Ishikawa (cell line): ENCODE data around the gene MAD1L1.

Experiments
- CREB1 ChIP-seq: IDR thresholded peaks from 2 replicates; pipeline ENCODE4 v1.6.1; 2012; ENCODE audit warnings: low read depth
- EGR1 ChIP-seq: IDR thresholded peaks from 2 replicates; pipeline ENCODE4 v1.6.1; 2012
- EP300 ChIP-seq: IDR thresholded peaks from 2 replicates; pipeline ENCODE4 v1.6.1; 2012; ENCODE audit warnings: borderline replicate concordance
- FOXM1 ChIP-seq: IDR thresholded peaks from 2 replicates; pipeline ENCODE4 v1.6.1; 2012; ENCODE audit warnings: low read depth, borderline replicate concordance
- RAD21 ChIP-seq: IDR thresholded peaks from 2 replicates; pipeline ENCODE4 v1.6.1; 2012; ENCODE audit warnings: low read depth
- YY1 ChIP-seq: IDR thresholded peaks from 2 replicates; pipeline ENCODE4 v1.6.1; 2012; ENCODE audit warnings: low read depth
- TF ChIP-seq, protein P1 (sequence below): IDR thresholded peaks from 2 replicates; pipeline ENCODE4 v1.6.1; 2012; ENCODE audit warnings: low read depth, mild to moderate bottlenecking

DNA sequence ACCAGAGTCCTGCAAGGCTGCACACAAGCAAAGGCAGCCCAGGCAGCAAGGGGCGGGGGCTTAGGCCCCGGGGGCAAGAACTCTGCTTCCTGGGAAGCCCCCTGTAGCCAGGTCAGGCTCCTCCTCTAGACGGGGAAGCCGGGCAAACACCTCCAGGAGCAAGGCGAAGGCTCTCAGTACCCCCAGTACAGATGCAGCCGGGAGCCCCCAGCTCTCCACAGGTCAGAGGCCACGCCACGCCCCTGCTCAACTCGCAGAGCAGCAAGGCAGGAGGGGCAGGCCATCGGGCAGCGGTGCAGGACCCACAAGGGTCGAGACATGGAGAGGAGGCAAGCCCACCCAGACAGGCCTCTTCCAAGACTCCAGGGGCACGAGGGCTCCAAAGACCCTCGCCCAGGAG lies 108.8 kb downstream of the MAD1L1 start:
- TF ChIP-seq EP300 (no peak), RAD21 (no peak), YY1 (no peak), FOXM1 (no peak), EGR1 (no peak), CREB1 (no peak)
- TF ChIP-seq, protein P1, sequence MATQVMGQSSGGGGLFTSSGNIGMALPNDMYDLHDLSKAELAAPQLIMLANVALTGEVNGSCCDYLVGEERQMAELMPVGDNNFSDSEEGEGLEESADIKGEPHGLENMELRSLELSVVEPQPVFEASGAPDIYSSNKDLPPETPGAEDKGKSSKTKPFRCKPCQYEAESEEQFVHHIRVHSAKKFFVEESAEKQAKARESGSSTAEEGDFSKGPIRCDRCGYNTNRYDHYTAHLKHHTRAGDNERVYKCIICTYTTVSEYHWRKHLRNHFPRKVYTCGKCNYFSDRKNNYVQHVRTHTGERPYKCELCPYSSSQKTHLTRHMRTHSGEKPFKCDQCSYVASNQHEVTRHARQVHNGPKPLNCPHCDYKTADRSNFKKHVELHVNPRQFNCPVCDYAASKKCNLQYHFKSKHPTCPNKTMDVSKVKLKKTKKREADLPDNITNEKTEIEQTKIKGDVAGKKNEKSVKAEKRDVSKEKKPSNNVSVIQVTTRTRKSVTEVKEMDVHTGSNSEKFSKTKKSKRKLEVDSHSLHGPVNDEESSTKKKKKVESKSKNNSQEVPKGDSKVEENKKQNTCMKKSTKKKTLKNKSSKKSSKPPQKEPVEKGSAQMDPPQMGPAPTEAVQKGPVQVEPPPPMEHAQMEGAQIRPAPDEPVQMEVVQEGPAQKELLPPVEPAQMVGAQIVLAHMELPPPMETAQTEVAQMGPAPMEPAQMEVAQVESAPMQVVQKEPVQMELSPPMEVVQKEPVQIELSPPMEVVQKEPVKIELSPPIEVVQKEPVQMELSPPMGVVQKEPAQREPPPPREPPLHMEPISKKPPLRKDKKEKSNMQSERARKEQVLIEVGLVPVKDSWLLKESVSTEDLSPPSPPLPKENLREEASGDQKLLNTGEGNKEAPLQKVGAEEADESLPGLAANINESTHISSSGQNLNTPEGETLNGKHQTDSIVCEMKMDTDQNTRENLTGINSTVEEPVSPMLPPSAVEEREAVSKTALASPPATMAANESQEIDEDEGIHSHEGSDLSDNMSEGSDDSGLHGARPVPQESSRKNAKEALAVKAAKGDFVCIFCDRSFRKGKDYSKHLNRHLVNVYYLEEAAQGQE, result no peak
